ENCODE data around the gene CTAGE4. TPM values are rescaled to one million over a fixed set of nuclear protein-coding genes. Genes with fewer than 3 reads are reported as not detected.
"Not testable (repeated sequence)": the region's sequence is repeated elsewhere in the genome, so short reads cannot be mapped to it uniquely, and the experiment has no call there.

The CTAGE4 gene
- polyA plus RNA-seq, 2 donors = 3.2 to 4.3 TPM

- not testable (repeated sequence) for H3K27me3 ChIP-seq (ENCODE audit: control insufficient read depth in 1 of 2, insufficient read depth in 2 of 2, low read length in 2 of 2); H3K36me3 ChIP-seq (ENCODE audit: control insufficient read depth in 2 of 2, insufficient read depth in 2 of 2, low read length in 1 of 2); H3K27ac ChIP-seq (ENCODE audit: low read depth in 2 of 2, low read length in 1 of 2); H3K4me3 ChIP-seq (ENCODE audit: low read depth in 1 of 2, low read length in 2 of 2); H3K4me1 ChIP-seq (ENCODE audit: control insufficient read depth in 2 of 2, insufficient read depth in 2 of 2, low read length in 1 of 2); H3K9me3 ChIP-seq (ENCODE audit: control insufficient read depth in 2 of 2, insufficient read depth in 1 of 2, low read depth in 1 of 2, low read length in 1 of 2)
- WGBS, 2 donors = no CpG with 5 or more reads among the region's 5 CpGs
Observed at GRCh38 chr7:144205306-144205705, 22.0 kb downstream of the CTAGE4 start.

- not testable (repeated sequence) for H3K9me3 ChIP-seq (ENCODE audit: control insufficient read depth in 2 of 2, insufficient read depth in 1 of 2, low read depth in 1 of 2, low read length in 1 of 2); H3K36me3 ChIP-seq (ENCODE audit: control insufficient read depth in 2 of 2, insufficient read depth in 2 of 2, low read length in 1 of 2); H3K27me3 ChIP-seq (ENCODE audit: control insufficient read depth in 1 of 2, insufficient read depth in 2 of 2, low read length in 2 of 2); H3K27ac ChIP-seq (ENCODE audit: low read depth in 2 of 2, low read length in 1 of 2); H3K4me3 ChIP-seq (ENCODE audit: low read depth in 1 of 2, low read length in 2 of 2); H3K4me1 ChIP-seq (ENCODE audit: control insufficient read depth in 2 of 2, insufficient read depth in 2 of 2, low read length in 1 of 2)
Observed at GRCh38 chr7:144217200-144217599, 33.9 kb downstream of the CTAGE4 start.

- H3K4me1 ChIP-seq (ENCODE audit: control insufficient read depth in 2 of 2, insufficient read depth in 2 of 2, low read length in 1 of 2); H3K27me3 ChIP-seq (ENCODE audit: control insufficient read depth in 1 of 2, insufficient read depth in 2 of 2, low read length in 2 of 2); H3K27ac ChIP-seq (ENCODE audit: low read depth in 2 of 2, low read length in 1 of 2); H3K9me3 ChIP-seq (ENCODE audit: control insufficient read depth in 2 of 2, insufficient read depth in 1 of 2, low read depth in 1 of 2, low read length in 1 of 2); H3K4me3 ChIP-seq (ENCODE audit: low read depth in 1 of 2, low read length in 2 of 2); H3K36me3 ChIP-seq (ENCODE audit: control insufficient read depth in 2 of 2, insufficient read depth in 2 of 2, low read length in 1 of 2): not testable (repeated sequence)
- whole genome bisulfite sequencing, 2 donors = 97 to 100% methylated on average over 1 of the region's 1 CpG
Observed at GRCh38 chr7:144218581-144218980, 35.3 kb downstream of the CTAGE4 start.

GRCh38 chr7:144219149-144219548, 35.9 kb downstream of the CTAGE4 start:
- H3K27ac ChIP-seq (ENCODE audit: low read depth in 2 of 2, low read length in 1 of 2); H3K4me3 ChIP-seq (ENCODE audit: low read depth in 1 of 2, low read length in 2 of 2); H3K4me1 ChIP-seq (ENCODE audit: control insufficient read depth in 2 of 2, insufficient read depth in 2 of 2, low read length in 1 of 2); H3K9me3 ChIP-seq (ENCODE audit: control insufficient read depth in 2 of 2, insufficient read depth in 1 of 2, low read depth in 1 of 2, low read length in 1 of 2); H3K27me3 ChIP-seq (ENCODE audit: control insufficient read depth in 1 of 2, insufficient read depth in 2 of 2, low read length in 2 of 2); H3K36me3 ChIP-seq (ENCODE audit: control insufficient read depth in 2 of 2, insufficient read depth in 2 of 2, low read length in 1 of 2): not testable (repeated sequence)
- no CpG with 5 or more reads among the region's 4 CpGs for WGBS, 2 donors

- H3K27me3 ChIP-seq (ENCODE audit: control insufficient read depth in 1 of 2, insufficient read depth in 2 of 2, low read length in 2 of 2); H3K4me1 ChIP-seq (ENCODE audit: control insufficient read depth in 2 of 2, insufficient read depth in 2 of 2, low read length in 1 of 2); H3K36me3 ChIP-seq (ENCODE audit: control insufficient read depth in 2 of 2, insufficient read depth in 2 of 2, low read length in 1 of 2); H3K9me3 ChIP-seq (ENCODE audit: control insufficient read depth in 2 of 2, insufficient read depth in 1 of 2, low read depth in 1 of 2, low read length in 1 of 2); H3K27ac ChIP-seq (ENCODE audit: low read depth in 2 of 2, low read length in 1 of 2); H3K4me3 ChIP-seq (ENCODE audit: low read depth in 1 of 2, low read length in 2 of 2): not testable (repeated sequence)
Observed at GRCh38 chr7:144220531-144220930, 37.3 kb downstream of the CTAGE4 start.

GRCh38 chr7:144223675-144224074, 40.4 kb downstream of the CTAGE4 start:
- not testable (repeated sequence) for H3K4me1 ChIP-seq (ENCODE audit: control insufficient read depth in 2 of 2, insufficient read depth in 2 of 2, low read length in 1 of 2); H3K4me3 ChIP-seq (ENCODE audit: low read depth in 1 of 2, low read length in 2 of 2); H3K27me3 ChIP-seq (ENCODE audit: control insufficient read depth in 1 of 2, insufficient read depth in 2 of 2, low read length in 2 of 2); H3K27ac ChIP-seq (ENCODE audit: low read depth in 2 of 2, low read length in 1 of 2); H3K9me3 ChIP-seq (ENCODE audit: control insufficient read depth in 2 of 2, insufficient read depth in 1 of 2, low read depth in 1 of 2, low read length in 1 of 2); H3K36me3 ChIP-seq (ENCODE audit: control insufficient read depth in 2 of 2, insufficient read depth in 2 of 2, low read length in 1 of 2)

- not testable (repeated sequence) for H3K4me3 ChIP-seq (ENCODE audit: low read depth in 1 of 2, low read length in 2 of 2); H3K9me3 ChIP-seq (ENCODE audit: control insufficient read depth in 2 of 2, insufficient read depth in 1 of 2, low read depth in 1 of 2, low read length in 1 of 2); H3K27ac ChIP-seq (ENCODE audit: low read depth in 2 of 2, low read length in 1 of 2); H3K36me3 ChIP-seq (ENCODE audit: control insufficient read depth in 2 of 2, insufficient read depth in 2 of 2, low read length in 1 of 2); H3K4me1 ChIP-seq (ENCODE audit: control insufficient read depth in 2 of 2, insufficient read depth in 2 of 2, low read length in 1 of 2); H3K27me3 ChIP-seq (ENCODE audit: control insufficient read depth in 1 of 2, insufficient read depth in 2 of 2, low read length in 2 of 2)
- 80 to 84% methylated on average over 3 of the region's 4 CpGs for WGBS, 2 donors
Observed at GRCh38 chr7:144226866-144227265, 43.6 kb downstream of the CTAGE4 start.

GRCh38 chr7:144228810-144229209, 45.5 kb downstream of the CTAGE4 start:
- not testable (repeated sequence) for H3K4me3 ChIP-seq (ENCODE audit: low read depth in 1 of 2, low read length in 2 of 2); H3K4me1 ChIP-seq (ENCODE audit: control insufficient read depth in 2 of 2, insufficient read depth in 2 of 2, low read length in 1 of 2); H3K9me3 ChIP-seq (ENCODE audit: control insufficient read depth in 2 of 2, insufficient read depth in 1 of 2, low read depth in 1 of 2, low read length in 1 of 2); H3K27ac ChIP-seq (ENCODE audit: low read depth in 2 of 2, low read length in 1 of 2); H3K27me3 ChIP-seq (ENCODE audit: control insufficient read depth in 1 of 2, insufficient read depth in 2 of 2, low read length in 2 of 2); H3K36me3 ChIP-seq (ENCODE audit: control insufficient read depth in 2 of 2, insufficient read depth in 2 of 2, low read length in 1 of 2)
- 83% methylated on average over 1 of the region's 3 CpGs for WGBS, 2 donors

- not testable (repeated sequence) for H3K27ac ChIP-seq (ENCODE audit: low read depth in 2 of 2, low read length in 1 of 2); H3K4me3 ChIP-seq (ENCODE audit: low read depth in 1 of 2, low read length in 2 of 2); H3K4me1 ChIP-seq (ENCODE audit: control insufficient read depth in 2 of 2, insufficient read depth in 2 of 2, low read length in 1 of 2); H3K27me3 ChIP-seq (ENCODE audit: control insufficient read depth in 1 of 2, insufficient read depth in 2 of 2, low read length in 2 of 2); H3K36me3 ChIP-seq (ENCODE audit: control insufficient read depth in 2 of 2, insufficient read depth in 2 of 2, low read length in 1 of 2); H3K9me3 ChIP-seq (ENCODE audit: control insufficient read depth in 2 of 2, insufficient read depth in 1 of 2, low read depth in 1 of 2, low read length in 1 of 2)
- WGBS, 2 donors = no CpG with 5 or more reads among the region's 2 CpGs
Observed at GRCh38 chr7:144231027-144231426, 47.8 kb downstream of the CTAGE4 start.

GRCh38 chr7:144233039-144233438, 49.8 kb downstream of the CTAGE4 start:
- not testable (repeated sequence) for H3K9me3 ChIP-seq (ENCODE audit: control insufficient read depth in 2 of 2, insufficient read depth in 1 of 2, low read depth in 1 of 2, low read length in 1 of 2); H3K4me1 ChIP-seq (ENCODE audit: control insufficient read depth in 2 of 2, insufficient read depth in 2 of 2, low read length in 1 of 2); H3K4me3 ChIP-seq (ENCODE audit: low read depth in 1 of 2, low read length in 2 of 2); H3K27me3 ChIP-seq (ENCODE audit: control insufficient read depth in 1 of 2, insufficient read depth in 2 of 2, low read length in 2 of 2); H3K27ac ChIP-seq (ENCODE audit: low read depth in 2 of 2, low read length in 1 of 2); H3K36me3 ChIP-seq (ENCODE audit: control insufficient read depth in 2 of 2, insufficient read depth in 2 of 2, low read length in 1 of 2)
- WGBS, 2 donors = 87 to 88% methylated on average over 1 of the region's 1 CpG

Data from esophagus (tissue), 2 donors.